Endothelial cell of hepatic sinusoid (primary cell): ENCODE results near the gene CDKN2B-AS1.

Experiments
- in situ Hi-C: cut with HindIII; loops from 2 replicates; pipeline ENCODE4 v1.10.0; 2017; ENCODE audit warnings: low sequenced_read_pairs

The CDKN2B-AS1 gene

DNA sequence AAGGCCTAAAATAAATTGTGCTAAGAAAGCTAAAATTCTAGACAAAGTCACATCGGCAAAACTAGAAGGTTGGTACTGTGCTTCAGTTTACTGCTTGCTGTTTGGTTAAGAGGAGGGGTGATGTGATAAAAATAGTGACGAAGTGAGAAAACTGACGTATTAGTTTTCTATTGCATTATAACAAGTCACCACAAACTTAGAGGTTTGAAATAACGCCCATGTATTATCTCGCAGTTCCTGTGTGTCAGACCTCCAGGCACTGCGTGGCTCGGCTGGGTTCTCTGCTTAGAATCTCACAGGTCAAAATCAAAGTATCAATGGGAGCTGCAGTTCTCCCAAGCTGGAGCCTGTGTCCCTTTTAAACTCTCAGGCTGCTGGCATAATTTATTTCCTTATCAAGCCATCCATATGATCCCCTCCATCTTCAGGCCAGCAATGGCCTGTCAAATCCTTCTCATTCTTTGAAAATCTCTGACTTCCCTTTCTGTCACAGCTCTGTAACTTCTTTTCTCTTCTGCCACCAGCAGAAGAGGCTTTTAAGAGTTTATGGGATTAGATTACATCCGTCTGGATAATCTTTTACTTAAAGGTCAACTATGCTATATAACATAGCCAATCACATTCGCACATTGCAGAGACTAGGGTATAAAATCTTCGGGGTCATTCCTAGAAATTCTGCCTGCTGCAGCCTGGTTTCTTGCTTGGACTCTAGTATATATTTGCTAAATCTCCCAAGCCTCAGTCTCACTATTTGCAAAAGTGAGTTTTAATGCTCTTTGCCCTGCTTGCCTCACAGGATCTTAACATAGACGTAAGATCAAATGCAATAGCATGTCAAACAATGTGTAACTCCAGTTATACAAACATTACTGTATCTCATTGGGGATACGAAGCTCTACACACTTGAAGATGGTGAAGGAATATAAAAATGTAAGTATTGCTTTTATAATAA is 118.6 kb downstream of the CDKN2B-AS1 start:
- in situ Hi-C loops, result loop anchor here (25.0 kb wide), 2 partner anchors 124 to 301 kb away; partner anchors contain the start of gene MTAP

DNA sequence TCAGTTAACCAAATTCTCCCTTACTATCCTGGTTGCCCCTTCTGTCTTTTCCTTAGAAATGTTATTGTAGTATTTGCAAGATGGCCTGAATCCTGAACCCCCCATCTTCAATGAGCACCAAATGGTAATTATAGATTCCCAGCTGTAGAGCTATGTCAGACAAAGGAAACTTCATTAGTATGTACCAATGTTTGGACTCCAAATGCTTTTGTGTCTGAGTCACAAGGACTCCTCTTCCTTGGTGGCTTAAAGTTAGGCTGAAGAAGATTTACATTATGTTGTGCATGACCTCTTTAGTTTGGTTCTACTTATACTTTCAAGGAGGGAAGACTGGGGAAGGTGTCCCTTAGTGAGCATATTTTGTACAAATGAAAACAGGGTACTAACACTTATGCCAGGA is 120.4 kb downstream of the CDKN2B-AS1 start:
- in situ Hi-C loops, result loop anchor here (5.0 to 25.0 kb wide), 4 partner anchors 42 to 303 kb away; partner anchors contain the start of gene MTAP

DNA sequence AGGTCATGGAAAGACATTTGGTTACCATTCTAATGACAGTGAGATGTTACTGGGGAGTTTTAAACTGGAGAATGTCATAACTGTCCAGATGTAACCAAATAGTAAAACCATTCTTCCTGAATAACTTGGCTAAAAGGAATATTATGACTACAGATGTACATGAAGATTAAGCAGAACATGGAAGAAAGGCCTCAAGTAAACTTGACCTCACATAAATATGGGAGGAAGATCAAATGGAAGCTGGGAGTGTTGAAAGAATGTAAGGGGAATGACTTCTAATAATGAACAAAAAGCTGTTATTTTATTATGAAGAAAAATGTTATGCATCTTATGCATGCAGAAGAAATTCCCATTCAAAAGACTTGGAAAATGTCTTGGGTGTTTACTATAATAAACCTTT is 122.2 kb downstream of the CDKN2B-AS1 start:
- in situ Hi-C loops, result loop anchor here (5.0 to 25.0 kb wide), 4 partner anchors 41 to 304 kb away; partner anchors contain the start of gene MTAP

DNA sequence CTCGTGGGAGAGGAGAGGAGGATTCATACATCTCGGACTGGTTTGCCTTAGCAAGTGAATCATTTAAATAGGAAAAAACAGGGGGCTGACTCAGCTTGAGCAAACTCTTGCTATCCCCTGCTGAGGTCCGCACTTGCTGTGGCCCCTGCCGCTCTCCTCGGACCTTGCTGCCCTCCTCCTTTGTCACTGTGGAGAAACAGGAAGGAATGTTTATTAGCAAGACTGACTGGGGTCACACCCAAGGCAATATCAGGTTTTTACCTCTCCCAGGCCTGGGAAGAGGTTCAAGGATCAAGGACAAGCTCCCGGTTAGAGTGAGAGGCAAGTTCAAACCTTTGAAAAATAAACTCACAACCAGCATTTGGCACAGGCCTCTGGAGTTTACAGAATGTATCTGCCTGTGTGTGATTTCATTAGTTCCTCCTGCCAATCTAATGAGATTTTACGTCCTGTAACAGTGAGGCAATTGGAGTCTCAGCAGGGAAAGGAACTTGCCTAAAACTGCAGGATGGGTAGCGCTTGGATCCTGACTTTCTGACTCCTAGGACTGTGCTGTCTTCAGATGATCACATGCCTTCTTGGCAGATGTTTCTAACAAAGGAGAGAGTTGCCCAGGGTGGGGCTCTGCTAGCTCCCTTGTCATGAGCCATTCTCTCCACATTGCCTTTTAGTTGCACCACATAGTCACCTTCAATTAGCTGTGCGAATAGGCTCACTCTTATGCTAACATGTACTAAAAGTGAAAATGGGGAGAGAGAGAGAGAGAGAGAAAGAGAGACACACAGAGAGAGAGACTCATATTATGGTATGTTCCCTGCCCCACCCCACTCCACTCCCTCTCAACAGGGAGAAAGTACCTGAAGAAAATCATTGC is 123.2 kb downstream of the CDKN2B-AS1 start:
- in situ Hi-C loops, result loop anchor here (5.0 to 25.0 kb wide), 4 partner anchors 40 to 305 kb away; partner anchors contain the start of gene MTAP

GRCh38 chr9:22118810-22119521 is 124.4 kb downstream of the CDKN2B-AS1 start:
- in situ Hi-C loops, result loop anchor here (5.0 to 25.0 kb wide), 4 partner anchors 38 to 307 kb away; partner anchors contain the start of gene MTAP

GRCh38 chr9:22119522-22120158 is 125.0 kb downstream of the CDKN2B-AS1 start:
- in situ Hi-C loops, result loop anchor here (5.0 to 25.0 kb wide), 4 partner anchors 38 to 307 kb away; partner anchors contain the start of gene MTAP

GRCh38 chr9:22120159-22120549 is 125.6 kb downstream of the CDKN2B-AS1 start:
- in situ Hi-C loops, result loop anchor here (25.0 kb wide), 2 partner anchors 117 to 308 kb away; partner anchors contain the start of gene MTAP

GRCh38 chr9:22120595-22120994 is 126.0 kb downstream of the CDKN2B-AS1 start:
- in situ Hi-C loops, result loop anchor here (25.0 kb wide), 2 partner anchors 117 to 308 kb away; partner anchors contain the start of gene MTAP

GRCh38 chr9:22124263-22125011 is 129.8 kb downstream of the CDKN2B-AS1 start:
- in situ Hi-C loops, result loop anchor here (5.0 to 25.0 kb wide), 3 partner anchors 57 to 312 kb away; partner anchors contain the start of gene MTAP

DNA sequence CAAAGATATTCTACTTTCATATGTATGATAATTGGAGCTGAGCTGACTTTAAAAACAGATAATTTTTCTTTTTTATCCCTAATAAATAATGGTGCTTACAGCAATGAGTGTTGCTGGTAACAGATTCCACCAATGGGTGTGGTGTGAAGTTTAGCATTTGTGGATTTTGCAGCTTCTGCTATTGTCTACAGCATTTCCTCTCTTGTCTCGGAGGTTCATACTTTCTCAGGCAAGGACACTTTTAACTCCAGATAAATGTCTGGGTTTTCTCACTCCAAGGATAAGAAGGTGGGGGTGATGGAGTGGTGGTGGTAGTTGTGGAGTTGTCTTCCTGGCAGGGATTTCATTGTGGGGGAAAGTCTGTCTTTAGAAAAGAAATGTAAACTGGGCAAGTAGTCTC is 134.5 kb downstream of the CDKN2B-AS1 start:
- in situ Hi-C loops, result loop anchor here (5.0 kb wide), 1 partner anchor 62 kb away; no protein-coding TSS in a partner anchor

DNA sequence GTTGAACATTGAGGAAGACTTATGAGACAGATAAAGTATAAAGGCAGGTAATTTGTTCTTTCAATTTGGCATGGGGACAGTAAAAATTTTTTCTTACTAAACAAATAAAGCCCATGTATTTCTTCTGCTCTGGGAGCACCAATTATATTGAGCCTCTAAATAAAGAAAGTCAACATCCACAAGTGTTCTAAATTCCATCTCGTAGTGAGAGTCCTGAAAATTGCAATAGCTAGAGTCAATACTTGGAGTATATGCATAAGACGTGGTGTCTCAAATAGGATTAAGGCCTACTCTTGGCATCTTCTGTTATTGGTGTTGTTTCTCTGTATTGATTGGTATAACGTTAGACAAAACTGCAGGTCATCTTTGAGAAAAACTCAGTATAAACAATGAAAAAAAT is 135.0 kb downstream of the CDKN2B-AS1 start:
- in situ Hi-C loops, result loop anchor here (5.0 kb wide), 1 partner anchor 62 kb away; no protein-coding TSS in a partner anchor

DNA sequence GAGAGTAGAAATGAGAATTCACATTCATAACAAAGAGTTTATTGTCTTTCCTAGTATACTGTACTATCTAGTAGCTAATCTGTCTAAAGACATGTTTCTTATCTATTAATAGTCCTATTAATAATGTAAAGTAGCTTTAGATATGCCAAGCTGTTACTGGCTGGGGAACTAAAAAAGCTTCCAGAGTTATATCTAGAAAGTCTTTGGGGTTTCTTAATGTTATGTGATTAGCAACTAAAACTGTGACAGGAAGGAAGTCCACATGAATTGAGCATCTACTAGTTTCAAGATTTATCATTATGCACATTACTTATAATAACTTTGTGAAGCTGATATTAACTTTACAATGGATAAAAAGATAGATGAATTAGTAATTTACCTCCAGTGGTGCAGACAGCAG is 137.2 kb downstream of the CDKN2B-AS1 start:
- in situ Hi-C loops, result no loop called here

- in situ Hi-C loops, result no loop called here
Observed at GRCh38 chr9:22134390-22134789, 139.8 kb downstream of the CDKN2B-AS1 start.

DNA sequence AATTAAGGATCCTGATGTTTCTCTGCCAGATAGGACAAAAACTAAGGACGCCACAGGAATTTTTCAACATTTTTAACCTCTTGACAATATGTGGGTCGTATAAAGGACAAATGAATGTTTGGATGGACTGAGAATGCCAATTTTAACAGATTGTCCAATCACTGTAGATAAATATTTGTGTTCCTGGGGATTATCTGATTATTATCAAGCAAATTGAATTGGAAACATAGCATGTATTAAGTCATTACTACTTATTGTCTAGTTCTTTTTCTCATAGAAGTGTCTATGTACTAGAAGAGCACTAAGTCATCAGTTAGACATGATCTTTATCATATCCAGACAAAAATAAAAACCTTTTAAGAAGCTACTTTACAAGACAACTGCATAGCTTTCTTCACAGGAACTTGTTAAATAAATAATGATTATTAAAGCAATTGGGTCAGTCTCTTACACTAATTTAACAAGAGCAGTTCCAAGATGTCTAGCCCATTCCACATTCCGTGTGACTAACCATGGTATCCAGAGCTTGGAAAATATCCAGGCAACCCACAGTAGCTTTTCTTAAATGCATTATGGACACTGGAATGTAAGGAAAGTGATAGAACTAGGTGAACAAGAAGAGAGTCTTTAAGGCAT is 142.0 kb downstream of the CDKN2B-AS1 start:
- in situ Hi-C loops, result no loop called here

DNA sequence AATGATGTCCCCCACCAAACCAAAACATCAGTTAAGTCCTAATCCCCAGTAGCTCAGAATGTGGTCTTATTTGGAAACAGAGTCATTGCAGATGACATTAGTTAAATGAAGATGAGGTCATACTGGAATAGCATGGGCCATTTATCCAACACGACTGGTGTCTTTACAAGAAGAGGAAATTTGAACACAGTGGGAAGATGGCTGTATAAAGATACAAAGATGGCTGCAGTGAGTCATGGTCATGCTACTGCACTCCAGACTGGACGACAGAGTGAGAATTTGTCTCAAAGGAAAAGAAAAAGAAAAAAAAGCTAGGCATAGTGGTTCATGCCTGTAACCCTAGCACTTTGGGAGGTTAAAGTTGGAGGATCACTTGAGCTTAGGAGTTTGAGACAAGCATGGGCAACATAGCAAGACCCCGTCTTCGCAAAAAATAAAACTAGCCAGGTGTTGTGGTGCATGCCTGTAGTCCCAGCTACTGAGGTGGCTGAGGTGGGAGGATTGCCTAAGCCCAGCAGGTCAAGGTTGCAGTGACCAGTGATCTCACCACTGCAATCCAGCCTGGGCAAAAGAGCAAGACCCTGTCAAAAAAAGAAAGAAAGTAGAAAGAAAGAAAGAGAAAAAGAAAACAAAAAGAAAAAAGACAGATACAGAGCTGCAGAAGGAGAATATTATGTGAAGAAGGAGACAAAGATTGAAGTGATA is 144.5 kb downstream of the CDKN2B-AS1 start:
- in situ Hi-C loops, result no loop called here

GRCh38 chr9:22141908-22142307 is 147.3 kb downstream of the CDKN2B-AS1 start:
- in situ Hi-C loops, result no loop called here

DNA sequence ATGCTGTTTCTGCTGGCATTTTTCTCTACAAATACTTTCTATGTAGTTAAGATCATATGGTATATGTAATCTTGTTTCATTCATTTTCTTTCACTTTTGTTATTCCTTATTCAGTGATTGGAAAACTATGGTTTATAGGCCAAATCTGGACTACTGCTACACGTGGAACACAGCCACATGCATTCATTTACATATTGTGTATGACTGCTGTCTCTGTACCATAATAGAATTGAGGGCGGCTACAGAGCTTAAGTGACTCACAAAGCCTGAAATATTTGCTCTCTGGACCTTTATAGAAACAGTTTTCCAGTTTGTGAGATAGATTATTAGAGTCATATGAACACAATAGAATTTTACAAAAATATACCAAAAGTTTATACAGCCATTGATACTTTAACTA is 148.1 kb downstream of the CDKN2B-AS1 start:
- in situ Hi-C loops, result no loop called here
